ENCODE measurements around the gene CSHL1.

- TF ChIP-seq CREB1 (CRISPR knock-in tag; IDR thresholded peaks at IDR 0.05; ENCODE audit: low read depth) (no peak), CTCF (conservative IDR thresholded peaks at IDR 0.05; ENCODE audit: low read depth in 2 of 2) (no peak), NANOG (IDR thresholded peaks at IDR 0.05; ENCODE audit: borderline replicate concordance) (no peak)
These were observed 33.9 kb upstream of the CSHL1 start for GRCh38 chr17:63944736-63945499.
